Endothelial cell (in vitro differentiated cells): ENCODE data around the gene TRIM10. TPM values are rescaled to one million over a fixed set of nuclear protein-coding genes. Genes with fewer than 3 reads are reported as not detected.

Experiments used
- DNase-seq: peaks from one replicate; pipeline ENCODE4 v3.0.0; 2021; ENCODE audit warnings: low spot score
- H3K27ac Mint-ChIP-seq: one replicate; pipeline ENCODE4 v1.8.0; 2021; ENCODE audit warnings: mixed read lengths, inconsistent platforms; ENCODE audit not compliant: unreplicated experiment
- H3K27me3 Mint-ChIP-seq: one replicate; pipeline ENCODE4 v1.8.0; 2021; ENCODE audit warnings: mild to moderate bottlenecking, moderate library complexity, mixed read lengths, inconsistent platforms; ENCODE audit not compliant: unreplicated experiment
- H3K36me3 Mint-ChIP-seq: one replicate; pipeline ENCODE4 v1.8.0; 2021; ENCODE audit warnings: mild to moderate bottlenecking, low read depth, mixed read lengths, inconsistent platforms; ENCODE audit not compliant: unreplicated experiment
- H3K4me1 Mint-ChIP-seq: one replicate; pipeline ENCODE4 v1.8.0; 2021; ENCODE audit warnings: mild to moderate bottlenecking, mixed read lengths, inconsistent platforms; ENCODE audit not compliant: unreplicated experiment
- H3K4me3 Mint-ChIP-seq: one replicate; pipeline ENCODE4 v1.8.0; 2021; ENCODE audit warnings: mild to moderate bottlenecking, mixed read lengths, inconsistent platforms; ENCODE audit not compliant: unreplicated experiment
- H3K9me3 Mint-ChIP-seq: one replicate; pipeline ENCODE4 v1.8.0; 2021; ENCODE audit warnings: mixed read lengths, inconsistent platforms; ENCODE audit not compliant: unreplicated experiment
- CTCF ChIP-seq: fragments of 200-600 bp; sonication (generic); IDR thresholded peaks from one replicate; pipeline ENCODE4 v1.5.0; 2021; ENCODE audit warnings: antibody characterized with exemption; ENCODE audit not compliant: unreplicated experiment
- total RNA-seq: library from RNA; stranded (reverse); fragmentation: NEBNext Ultra II Directional; extraction: Animal tissue kit (Norgen Biotek cat#: 25700); gene quantifications from one replicate; pipeline ENCODE4 v1.2.1, GENCODE V29; 2021; ENCODE audit not compliant: unreplicated experiment

TRIM10 gene
- total RNA-seq, 1 donor from 2014 or later, result not detected

- Mint-ChIP-seq H3K4me3 (no peak overlapping the region), H3K27ac (no peak overlapping the region), H3K27me3 (peaks cover 7% of the 10 kb centered on the region), H3K9me3 (no peaks in the 10 kb centered on the region), H3K4me1 (peaks cover 6% of the 10 kb centered on the region), H3K36me3 (no peaks in the 10 kb centered on the region)
- no peak for DNase-seq
- TF ChIP-seq CTCF, result no peak
Measured at GRCh38 chr6:30172681-30173080, 11.7 kb upstream of the TRIM10 start.

- peaks cover 6% of the 10 kb centered on the region for H3K4me1 Mint-ChIP-seq
- H3K4me3 Mint-ChIP-seq, result no peak overlapping the region
- H3K27ac Mint-ChIP-seq, result no peak overlapping the region
- TF ChIP-seq CTCF, result no peak
- no peaks in the 10 kb centered on the region for H3K9me3 Mint-ChIP-seq
- H3K27me3 Mint-ChIP-seq, result peaks cover 7% of the 10 kb centered on the region
- peak; percentile 41 for DNase-seq
- H3K36me3 Mint-ChIP-seq, result no peaks in the 10 kb centered on the region
Measured at GRCh38 chr6:30171677-30172471, 10.9 kb upstream of the TRIM10 start.

GRCh38 chr6:30169658-30170614 lies 8.9 kb upstream of the TRIM10 start:
- Mint-ChIP-seq H3K4me1 (peaks cover 6% of the 10 kb centered on the region), H3K27me3 (peaks cover 10% of the 10 kb centered on the region), H3K4me3 (no peak overlapping the region), H3K9me3 (no peaks in the 10 kb centered on the region), H3K27ac (no peak overlapping the region), H3K36me3 (no peaks in the 10 kb centered on the region)
- TF ChIP-seq CTCF, result peak; percentile 38
- DNase-seq, result peak; percentile 28

- Mint-ChIP-seq H3K9me3 (no peaks in the 10 kb centered on the region), H3K4me1 (peaks cover 6% of the 10 kb centered on the region), H3K27me3 (peaks cover 10% of the 10 kb centered on the region), H3K36me3 (no peaks in the 10 kb centered on the region), H3K27ac (no peak overlapping the region), H3K4me3 (no peak overlapping the region)
- TF ChIP-seq CTCF, result no peak
- DNase-seq, result no peak
Measured at GRCh38 chr6:30168741-30169140, 7.7 kb upstream of the TRIM10 start.
